ENCODE data around the gene EMILIN1.

Gene EMILIN1

DNA sequence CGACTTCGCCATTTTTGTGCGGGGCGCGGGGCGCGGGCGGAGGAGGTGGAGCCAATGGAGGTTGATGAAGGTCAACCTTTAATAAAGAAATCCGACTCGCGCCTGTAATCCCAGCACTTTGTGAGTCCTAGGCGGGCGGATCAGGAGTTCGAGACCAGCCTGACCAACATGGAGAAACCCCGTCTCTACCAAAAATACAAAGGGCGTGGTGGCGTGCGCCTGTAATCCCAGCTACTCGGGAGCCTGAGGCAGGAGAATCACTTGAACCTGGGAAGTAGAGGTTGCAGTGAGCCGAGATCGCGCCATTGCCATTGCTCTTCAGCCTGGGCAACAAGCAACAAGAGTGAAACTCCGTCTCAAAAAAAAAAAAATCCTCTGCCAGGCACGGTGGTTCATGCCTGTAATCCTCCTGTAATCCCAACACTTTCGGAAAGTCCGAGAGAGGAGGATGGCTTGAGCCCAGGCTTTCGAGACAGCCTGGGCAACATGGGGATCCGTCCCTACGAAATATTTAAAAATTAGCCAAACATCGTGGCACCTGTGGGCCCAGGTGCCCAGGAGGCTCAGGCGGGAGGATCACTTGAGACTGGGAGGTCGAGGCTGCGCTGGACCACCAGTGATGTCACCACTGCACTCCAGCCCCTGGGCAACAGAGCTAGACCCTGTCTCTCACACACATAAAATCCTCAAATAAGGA is 56.5 kb downstream of the EMILIN1 start:
- peak overlapping the region; percentile 31 for H3K4me3 ChIP-seq (replicated peaks; ENCODE audit: low read depth, low read length)
- TF ChIP-seq, protein P1, sequence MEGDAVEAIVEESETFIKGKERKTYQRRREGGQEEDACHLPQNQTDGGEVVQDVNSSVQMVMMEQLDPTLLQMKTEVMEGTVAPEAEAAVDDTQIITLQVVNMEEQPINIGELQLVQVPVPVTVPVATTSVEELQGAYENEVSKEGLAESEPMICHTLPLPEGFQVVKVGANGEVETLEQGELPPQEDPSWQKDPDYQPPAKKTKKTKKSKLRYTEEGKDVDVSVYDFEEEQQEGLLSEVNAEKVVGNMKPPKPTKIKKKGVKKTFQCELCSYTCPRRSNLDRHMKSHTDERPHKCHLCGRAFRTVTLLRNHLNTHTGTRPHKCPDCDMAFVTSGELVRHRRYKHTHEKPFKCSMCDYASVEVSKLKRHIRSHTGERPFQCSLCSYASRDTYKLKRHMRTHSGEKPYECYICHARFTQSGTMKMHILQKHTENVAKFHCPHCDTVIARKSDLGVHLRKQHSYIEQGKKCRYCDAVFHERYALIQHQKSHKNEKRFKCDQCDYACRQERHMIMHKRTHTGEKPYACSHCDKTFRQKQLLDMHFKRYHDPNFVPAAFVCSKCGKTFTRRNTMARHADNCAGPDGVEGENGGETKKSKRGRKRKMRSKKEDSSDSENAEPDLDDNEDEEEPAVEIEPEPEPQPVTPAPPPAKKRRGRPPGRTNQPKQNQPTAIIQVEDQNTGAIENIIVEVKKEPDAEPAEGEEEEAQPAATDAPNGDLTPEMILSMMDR (IDR thresholded peaks at IDR 0.05; ENCODE audit: low read length, missing control alignments) = no peak
- no peak for DNase-seq (ENCODE audit: low read depth)

GRCh38 chr2:27135478-27135955 is 57.1 kb downstream of the EMILIN1 start:
- TF ChIP-seq, protein P1 (IDR thresholded peaks at IDR 0.05; ENCODE audit: low read length, missing control alignments) = no peak
- DNase-seq (ENCODE audit: low read depth) = no peak
- H3K4me3 ChIP-seq (replicated peaks; ENCODE audit: low read depth, low read length) = no peak overlapping the region
